ENCODE results near the gene SUGCT.
A peak's percentile ranks its signal among the peaks of the same experiment; 100 is the strongest.
"Not testable (repeated sequence)": the region's sequence is repeated elsewhere in the genome, so short reads cannot be mapped to it uniquely, and the experiment has no call there.

SUGCT gene

GRCh38 chr7:40134428-40135316 is at the start of gene SUGCT, which contains the start of gene MPLKIP:
TSS of gene SUGCT (plus strand) at chr7:40135005.
TSS of gene MPLKIP (minus strand) at chr7:40134622. CDS start at chr7:40134567, 55 bp downstream.
- DNase-seq, result peak; percentile 81

DNA sequence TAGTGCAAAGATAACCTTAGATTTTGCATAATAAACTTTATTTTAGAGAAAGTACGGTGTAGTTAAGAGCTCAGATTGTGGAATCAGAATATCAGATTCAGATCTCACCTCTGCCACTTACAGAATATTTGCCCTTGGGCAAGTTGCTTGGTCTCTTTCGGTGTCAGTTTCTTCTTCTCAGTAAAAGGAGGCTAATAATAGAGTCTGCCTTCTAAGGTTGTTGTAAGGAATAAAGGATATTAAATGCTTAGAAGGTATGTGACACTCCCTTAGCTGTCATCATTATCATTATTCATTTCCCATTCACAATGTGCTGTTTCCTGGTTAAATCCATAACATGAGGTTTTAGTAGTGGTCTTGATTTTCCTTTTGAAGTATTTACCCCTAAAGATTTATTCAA is 42.6 kb upstream of the SUGCT start:
- no peak for DNase-seq

DNA sequence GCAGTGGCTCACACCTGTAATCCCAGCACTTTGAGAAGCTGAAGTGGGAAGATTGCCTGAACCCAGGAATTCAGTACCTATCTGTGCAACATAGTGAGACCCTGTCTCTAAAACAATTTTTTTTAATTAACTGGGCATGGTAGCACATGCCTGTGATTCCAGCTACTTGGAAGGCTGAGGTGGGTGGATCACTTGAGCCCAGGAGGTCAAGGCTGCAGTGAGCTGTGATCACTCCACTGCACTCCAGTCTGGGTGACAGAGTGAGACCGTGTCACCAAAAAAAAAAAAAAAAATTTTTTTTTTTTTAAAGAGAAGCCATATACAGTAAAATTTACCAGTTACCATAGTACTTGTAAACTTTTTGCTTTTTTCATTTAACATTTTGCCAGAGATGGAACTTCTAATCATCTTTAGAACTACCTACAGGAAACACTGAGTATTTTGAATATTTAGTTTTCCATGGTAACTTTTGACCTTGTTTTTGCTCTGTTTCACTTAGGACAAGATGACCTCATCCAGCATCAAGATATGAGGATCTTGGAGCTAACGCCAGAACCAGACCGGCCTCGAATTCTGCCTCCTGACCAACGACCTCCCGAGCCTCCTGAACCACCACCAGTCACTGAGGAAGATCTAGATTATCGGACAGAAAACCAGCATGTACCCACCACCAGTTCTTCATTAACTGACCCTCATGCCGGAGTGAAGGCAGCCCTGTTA is 41.0 kb upstream of the SUGCT start:
- DNase-seq, result no peak

DNA sequence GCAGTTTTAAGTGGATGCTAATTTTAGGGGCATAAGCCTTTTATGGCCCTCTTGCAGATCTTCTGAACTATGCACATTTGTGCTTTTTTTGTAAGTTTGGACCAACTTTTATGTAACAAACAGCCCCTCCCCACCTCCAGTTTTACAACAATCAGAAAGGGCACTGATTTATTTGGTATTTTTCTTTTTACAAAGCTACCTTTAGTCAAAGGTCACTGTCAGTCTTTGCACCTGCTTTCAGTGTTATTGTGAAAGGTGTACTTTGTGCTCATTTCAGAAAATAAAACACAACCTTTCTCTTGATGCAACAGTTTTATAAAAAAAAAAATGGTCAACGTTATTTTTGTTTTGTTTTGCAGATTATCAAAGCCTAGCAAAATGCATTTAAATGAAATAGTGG is 39.6 kb upstream of the SUGCT start:
- DNase-seq, result no peak

GRCh38 chr7:40095695-40096327 is 39.0 kb upstream of the SUGCT start:
- DNase-seq, result no peak

- DNase-seq, result no peak
These were observed 37.1 kb upstream of the SUGCT start for GRCh38 chr7:40097728-40098127.

GRCh38 chr7:40098810-40099209 is 36.0 kb upstream of the SUGCT start:
- no peak for DNase-seq

DNA sequence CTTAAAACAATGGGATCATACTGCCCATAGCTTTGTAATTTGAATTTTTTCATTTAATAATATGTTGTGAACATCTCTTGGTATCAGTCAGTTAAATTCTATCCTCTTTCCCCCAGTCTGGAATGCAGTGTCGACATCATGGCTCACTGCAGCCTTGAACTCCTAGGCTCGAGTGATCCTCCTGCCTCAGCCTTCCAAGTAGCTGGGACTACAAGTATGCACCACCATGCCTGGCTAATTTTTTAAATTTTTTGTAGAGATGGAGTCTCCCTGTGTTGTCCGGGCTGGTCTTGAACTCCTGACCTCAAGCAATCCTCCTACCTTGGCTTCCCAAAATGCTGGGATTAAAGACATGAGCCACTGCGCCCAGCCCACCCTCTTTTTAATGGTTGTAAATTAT is 35.0 kb upstream of the SUGCT start:
- DNase-seq, result no peak

GRCh38 chr7:40101201-40101600 is 33.6 kb upstream of the SUGCT start:
- DNase-seq, result no peak

DNA sequence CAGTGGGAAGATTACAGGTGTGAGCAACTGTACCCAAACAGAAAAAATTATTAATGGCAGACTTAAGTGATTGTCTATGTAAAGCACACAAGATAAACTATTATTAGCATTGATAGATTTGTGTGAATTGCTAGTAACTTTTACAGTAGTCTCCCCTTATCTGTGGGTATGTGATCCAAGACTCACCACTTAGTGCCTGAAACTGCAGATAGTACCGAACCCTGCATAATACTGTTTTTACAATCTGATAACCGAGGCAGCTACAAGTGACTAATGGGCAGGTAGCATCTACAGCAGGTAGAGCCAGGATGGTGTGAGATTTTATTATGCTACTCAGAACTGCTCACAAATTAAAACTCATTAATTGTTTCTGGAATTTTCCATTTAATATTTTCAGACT is 31.9 kb upstream of the SUGCT start:
- DNase-seq, result no peak

DNA sequence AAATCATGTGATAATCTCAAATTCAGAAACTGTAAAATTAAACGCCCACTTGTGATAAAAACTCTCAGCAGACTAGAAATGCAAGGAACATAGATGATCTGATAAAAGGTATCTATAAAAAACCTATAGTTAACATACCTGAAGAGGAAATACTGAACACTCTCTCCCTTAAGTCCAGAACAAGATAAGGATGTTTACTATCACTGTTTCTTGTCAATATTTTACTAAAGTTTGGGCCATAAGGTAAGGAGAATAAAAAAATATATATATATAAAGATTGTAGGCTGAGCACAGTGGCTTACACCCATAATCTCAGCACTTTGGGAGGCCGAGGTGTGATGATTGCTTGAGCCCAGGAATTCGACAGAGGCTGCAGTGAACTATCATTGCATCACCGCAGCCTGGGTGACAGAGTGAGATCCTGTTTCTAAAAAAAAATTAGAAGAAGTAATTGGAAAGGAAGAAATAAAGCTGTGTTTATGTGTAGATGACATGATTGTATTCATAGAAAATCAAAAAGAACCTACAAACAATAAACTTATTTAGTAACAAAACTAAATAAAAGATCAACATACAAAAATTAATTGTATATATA is 28.8 kb upstream of the SUGCT start:
- DNase-seq, result no peak

DNA sequence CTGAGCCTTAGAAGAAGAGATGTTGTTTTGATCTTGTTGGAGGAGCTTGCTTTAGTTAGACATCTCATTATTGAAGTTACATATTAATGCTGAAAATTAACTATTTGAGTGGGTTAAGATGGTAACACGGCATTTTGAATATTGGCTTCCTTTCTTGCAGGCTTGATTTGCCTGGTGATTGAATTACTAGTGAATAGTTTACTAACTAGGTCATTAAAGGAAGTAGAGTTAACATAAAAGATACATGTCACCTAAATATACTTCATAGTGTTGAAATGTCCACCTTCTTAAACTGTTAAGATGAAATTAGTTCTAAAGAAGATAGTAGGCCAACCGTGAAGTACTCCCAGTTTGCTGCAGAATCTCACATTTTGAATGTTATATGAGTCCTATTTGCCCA is 18.9 kb upstream of the SUGCT start:
- DNase-seq, result no peak

GRCh38 chr7:40117199-40117598 is 17.6 kb upstream of the SUGCT start:
- not testable (repeated sequence) for DNase-seq

DNA sequence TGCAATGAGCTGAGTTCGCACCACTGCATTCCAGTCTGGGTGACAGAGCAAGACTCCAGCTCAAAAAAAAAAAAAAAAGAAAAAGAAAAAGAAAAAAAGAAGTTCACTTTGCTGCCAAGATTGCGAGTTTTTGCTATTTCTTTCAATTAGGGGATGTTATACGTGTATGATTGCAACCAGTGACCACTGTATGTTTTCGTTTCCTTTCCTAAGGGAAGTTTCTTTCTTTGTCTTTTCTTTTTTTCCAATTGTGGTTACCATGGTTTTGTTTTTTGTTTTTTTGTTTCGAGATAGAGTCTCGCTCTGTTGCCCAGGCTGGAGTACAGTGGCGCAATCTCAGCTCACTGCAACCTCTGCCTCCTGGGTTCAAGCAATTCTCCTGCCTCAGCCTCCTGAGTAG is 16.6 kb upstream of the SUGCT start:
- DNase-seq, result not testable (repeated sequence)

DNA sequence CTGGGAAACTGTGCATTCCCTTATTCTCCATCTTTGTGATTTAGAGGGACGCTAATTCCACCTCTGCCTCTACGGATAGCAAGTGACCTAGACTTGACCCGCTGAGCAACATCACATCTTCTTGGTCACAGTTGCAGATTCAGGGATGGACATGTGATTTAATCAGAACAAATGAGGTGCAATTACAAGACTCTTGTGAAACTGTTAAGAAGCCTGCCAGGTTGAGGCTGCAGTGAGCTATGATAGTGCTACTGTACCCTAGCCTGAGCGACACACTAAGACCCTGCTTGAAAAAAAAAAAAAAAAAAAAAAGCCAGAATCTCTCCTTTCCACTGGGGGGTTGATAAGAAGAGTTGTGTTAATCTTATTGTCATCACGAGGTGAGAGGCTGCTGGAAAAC is 14.8 kb upstream of the SUGCT start:
- no peak for DNase-seq

DNA sequence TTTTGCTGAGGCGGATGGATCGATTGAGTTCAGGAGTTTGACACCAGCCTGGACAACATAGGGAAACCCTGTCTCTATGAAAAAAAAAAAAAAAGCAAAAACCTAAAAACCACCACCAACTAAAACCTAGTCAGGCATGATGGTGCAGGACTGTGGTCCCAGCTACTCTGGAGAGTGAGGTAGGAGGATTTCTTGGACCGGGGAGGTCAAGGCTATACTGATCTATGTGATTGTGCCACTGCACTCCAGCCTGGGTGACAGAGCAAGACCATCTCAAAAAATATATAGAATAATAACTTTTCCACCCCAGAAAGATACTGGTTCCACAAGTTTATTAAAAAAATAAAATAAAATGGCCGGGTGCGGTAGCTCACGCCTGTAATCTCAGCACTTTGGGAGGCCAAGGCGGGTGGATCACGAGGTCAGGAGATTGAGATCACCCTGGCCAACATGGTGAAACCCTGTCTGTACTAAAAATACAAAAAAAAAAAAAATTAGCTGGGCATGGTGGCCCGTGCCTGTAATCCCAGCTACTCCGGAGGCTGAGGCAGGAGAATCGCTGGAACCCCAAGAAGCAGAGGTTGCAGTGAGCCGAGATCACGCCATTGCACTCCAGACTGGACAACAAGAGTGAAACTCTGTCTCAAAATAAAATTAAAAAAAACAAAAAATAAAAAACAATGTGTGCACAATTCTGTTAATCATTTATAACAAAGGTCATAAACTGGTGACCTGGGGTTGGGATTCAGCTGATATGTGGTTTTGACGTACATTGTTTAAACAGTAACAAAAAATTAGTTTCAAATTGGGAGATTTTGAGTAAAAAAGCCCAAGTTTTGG is 12.5 kb upstream of the SUGCT start:
- not testable (repeated sequence) for DNase-seq

- no peak for DNase-seq
These were observed 11.9 kb upstream of the SUGCT start for GRCh38 chr7:40122940-40123254.

GRCh38 chr7:40133561-40134427 is 1.0 kb upstream of the SUGCT start:
- DNase-seq, result no peak

- DNase-seq, result no peak
These were observed 459 bp downstream of the SUGCT start for GRCh38 chr7:40135317-40135610.

GRCh38 chr7:40137563-40137962 is 2.8 kb downstream of the SUGCT start:
- no peak for DNase-seq

- no peak for DNase-seq
These were observed 4.2 kb downstream of the SUGCT start for GRCh38 chr7:40138973-40139372.

GRCh38 chr7:40139891-40140290 is 5.1 kb downstream of the SUGCT start:
- not testable (repeated sequence) for DNase-seq
